SK-MEL-5 (cell line): ENCODE measurements around the gene SEMA5A. TPM values are rescaled to one million over a fixed set of nuclear protein-coding genes. Genes with fewer than 3 reads are reported as not detected.

Source experiments
- DNase-seq: peaks from one replicate; pipeline ENCODE4 v3.0.0-alpha.2; 2016; ENCODE audit warnings: low read depth, low spot score
- in situ Hi-C: cut with HindIII; loops from 2 replicates; pipeline ENCODE4 v1.10.0; 2016; ENCODE audit warnings: low sequenced_read_pairs, high pct_unique_total_duplicates, low pct_unique_long_range_greater_than_20kb
- total RNA-seq: library from RNA; depleted of rRNA; stranded (reverse); fragments of >200 nt; shearing (Covaris generic); gene quantifications from 2 replicates; pipeline ENCODE4 v1.2.3, GENCODE V29; 2014

SEMA5A gene
- total RNA-seq, 1 experiment from 2014 or later, result 38.1 TPM

- DNase-seq, result no peak
- in situ Hi-C loops, result no loop called here
Observed at GRCh38 chr5:9496801-9497200, 49.1 kb downstream of the SEMA5A start.

GRCh38 chr5:9495121-9495520 lies 50.8 kb downstream of the SEMA5A start:
- no peak for DNase-seq
- in situ Hi-C loops, result no loop called here

DNA sequence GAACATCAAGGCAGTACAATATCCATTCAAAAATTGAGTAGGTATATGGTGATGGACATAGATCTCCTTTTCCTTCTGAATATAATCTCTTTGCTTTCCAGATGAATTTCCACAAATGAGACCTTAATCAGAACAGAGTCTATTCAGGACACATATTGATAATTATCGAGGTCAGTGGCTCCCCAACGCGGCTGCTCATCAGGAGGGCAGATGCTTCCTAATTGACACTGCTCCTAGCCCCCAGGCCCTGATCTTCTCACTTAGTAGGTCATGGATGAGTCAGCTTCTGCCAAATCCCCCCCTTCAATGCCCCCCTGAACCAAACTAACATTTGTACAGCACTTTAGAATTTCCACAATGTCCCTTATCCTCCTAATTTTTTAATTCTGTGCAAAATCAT lies 51.6 kb downstream of the SEMA5A start:
- DNase-seq, result no peak
- in situ Hi-C loops, result no loop called here

DNA sequence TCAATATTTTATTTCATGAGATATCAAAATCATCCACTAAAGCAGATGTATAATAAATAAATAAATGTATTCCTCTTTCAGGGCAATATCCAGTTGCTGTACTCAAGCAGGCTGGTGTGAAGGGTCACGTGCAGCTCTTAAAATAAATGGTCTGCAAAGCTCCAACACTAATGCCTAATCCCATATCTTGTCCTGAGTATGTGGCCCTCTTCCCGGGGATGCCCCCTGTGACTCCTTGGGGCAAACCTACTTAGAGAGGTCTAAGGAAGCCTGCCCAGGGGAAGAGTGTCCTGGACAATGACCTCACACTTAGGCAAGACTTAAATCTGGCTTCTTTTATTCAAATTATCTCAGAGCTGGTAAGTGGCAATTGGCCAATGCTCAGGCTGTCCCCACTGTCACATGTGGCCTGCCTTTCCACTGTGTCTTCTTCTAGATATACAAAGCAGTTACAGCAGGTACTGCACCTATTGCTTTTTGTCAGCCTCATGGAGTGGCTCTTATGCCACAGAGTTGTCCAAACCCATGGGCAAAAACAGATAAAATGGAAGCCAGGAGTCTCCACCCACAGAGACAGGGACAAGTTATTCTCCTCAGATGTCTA lies 55.3 kb downstream of the SEMA5A start:
- DNase-seq, result no peak
- in situ Hi-C loops, result no loop called here

GRCh38 chr5:9483779-9484178 lies 62.1 kb downstream of the SEMA5A start:
- in situ Hi-C loops, result no loop called here
- no peak for DNase-seq

- in situ Hi-C loops, result no loop called here
- no peak for DNase-seq
Observed at GRCh38 chr5:9483243-9483642, 62.6 kb downstream of the SEMA5A start.

DNA sequence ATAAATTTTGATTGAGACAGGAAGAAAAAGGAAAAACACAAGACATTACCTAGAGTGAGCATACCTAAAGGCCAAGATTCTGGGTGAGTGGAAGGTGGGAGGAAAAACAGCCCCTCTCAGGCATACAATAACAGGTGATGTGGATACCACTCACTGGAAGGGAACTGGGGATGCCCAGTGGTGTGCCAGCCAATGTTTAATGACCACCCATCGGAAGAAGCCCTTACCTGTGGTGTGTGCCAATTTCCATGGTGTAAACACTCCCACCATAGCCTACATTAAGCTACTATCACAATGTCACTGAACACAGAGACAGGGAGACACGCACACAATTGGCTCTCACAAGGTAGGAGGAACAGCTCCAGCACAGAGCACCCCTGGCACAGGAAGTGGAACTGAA lies 63.5 kb downstream of the SEMA5A start:
- DNase-seq, result no peak
- in situ Hi-C loops, result no loop called here

- DNase-seq, result no peak
- in situ Hi-C loops, result no loop called here
Observed at GRCh38 chr5:9480499-9480898, 65.4 kb downstream of the SEMA5A start.

- in situ Hi-C loops, result no loop called here
- no peak for DNase-seq
Observed at GRCh38 chr5:9479990-9480389, 65.9 kb downstream of the SEMA5A start.

DNA sequence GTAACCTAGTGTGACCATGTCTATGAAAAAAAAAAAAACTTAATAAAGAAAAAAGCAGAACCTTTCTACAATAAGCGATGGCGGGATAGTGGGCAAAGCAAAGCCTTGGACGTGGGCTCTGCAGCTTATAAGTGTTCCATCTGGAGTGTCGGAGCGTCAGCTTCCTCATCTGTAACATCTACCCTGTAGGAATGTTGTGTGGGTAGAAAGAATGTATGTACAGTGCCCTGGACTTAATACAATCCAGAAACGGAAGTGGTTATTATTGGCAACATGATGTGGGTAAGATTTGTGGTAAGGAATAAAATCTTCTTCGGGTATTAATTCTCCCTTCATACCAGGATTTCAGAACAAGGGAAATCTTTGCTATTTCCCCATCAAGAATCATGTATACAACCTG lies 66.5 kb downstream of the SEMA5A start:
- no peak for DNase-seq
- in situ Hi-C loops, result no loop called here

DNA sequence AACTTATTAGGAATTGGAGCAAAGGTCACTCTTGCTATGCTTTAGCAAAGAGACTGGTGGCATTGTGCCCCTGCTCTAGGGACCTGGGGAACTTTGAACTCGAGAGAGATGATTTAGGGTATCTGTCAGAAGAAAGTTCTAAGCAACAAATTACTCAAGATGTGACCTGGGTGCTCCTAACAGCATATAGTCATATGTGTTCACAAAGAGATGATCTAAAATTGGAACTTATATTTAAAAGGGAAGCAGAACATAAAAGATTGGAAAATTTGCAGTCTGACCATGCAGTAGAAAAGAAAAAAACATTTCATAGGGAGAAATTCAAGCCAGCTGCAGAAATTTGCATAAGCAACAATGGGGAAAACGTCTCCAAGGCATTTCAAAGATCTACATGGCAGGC lies 68.3 kb downstream of the SEMA5A start:
- in situ Hi-C loops, result no loop called here
- no peak for DNase-seq

DNA sequence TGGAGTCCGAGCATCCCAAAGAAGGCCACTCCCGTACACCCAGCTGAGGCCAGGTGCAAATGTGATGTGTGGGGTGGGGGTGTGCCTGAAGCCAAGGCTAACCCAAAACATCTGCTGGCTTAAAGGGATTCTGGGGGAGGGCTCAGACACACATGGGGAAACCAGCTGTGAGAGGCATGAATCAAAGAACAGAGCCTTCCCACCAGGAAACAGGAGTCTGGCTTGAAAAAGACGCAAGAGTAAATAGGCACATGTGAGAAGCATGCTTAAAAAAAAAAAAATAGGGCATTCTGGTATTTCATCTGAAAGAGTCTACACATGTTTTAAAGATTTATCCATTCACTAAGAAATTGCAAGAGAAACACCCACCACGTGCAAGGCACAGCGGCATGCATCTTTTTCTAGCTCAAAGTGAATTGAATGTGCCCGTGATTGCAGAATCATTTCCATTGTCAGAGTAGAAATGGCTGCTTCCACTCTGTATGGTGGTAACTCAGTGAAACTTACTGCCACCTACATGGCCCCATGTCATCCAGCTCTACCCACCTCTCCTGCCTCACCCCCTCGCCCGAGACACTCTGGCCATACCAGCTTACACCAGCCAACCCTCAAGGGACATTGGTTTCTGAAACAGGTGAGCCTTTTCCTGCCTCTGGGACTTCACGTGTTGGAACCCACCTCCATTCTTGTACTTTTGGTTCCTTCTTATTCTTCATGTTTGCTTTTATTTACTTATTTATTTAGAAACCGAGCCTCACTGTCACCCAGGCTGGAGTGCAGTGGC lies 71.5 kb downstream of the SEMA5A start:
- no peak for DNase-seq
- in situ Hi-C loops, result no loop called here

- DNase-seq, result no peak
- in situ Hi-C loops, result no loop called here
Observed at GRCh38 chr5:9473624-9474023, 72.3 kb downstream of the SEMA5A start.

GRCh38 chr5:9470410-9470809 lies 75.5 kb downstream of the SEMA5A start:
- DNase-seq, result no peak
- in situ Hi-C loops, result no loop called here

GRCh38 chr5:9468060-9468388 lies 77.9 kb downstream of the SEMA5A start:
- in situ Hi-C loops, result no loop called here
- DNase-seq, result peak; percentile 82

DNA sequence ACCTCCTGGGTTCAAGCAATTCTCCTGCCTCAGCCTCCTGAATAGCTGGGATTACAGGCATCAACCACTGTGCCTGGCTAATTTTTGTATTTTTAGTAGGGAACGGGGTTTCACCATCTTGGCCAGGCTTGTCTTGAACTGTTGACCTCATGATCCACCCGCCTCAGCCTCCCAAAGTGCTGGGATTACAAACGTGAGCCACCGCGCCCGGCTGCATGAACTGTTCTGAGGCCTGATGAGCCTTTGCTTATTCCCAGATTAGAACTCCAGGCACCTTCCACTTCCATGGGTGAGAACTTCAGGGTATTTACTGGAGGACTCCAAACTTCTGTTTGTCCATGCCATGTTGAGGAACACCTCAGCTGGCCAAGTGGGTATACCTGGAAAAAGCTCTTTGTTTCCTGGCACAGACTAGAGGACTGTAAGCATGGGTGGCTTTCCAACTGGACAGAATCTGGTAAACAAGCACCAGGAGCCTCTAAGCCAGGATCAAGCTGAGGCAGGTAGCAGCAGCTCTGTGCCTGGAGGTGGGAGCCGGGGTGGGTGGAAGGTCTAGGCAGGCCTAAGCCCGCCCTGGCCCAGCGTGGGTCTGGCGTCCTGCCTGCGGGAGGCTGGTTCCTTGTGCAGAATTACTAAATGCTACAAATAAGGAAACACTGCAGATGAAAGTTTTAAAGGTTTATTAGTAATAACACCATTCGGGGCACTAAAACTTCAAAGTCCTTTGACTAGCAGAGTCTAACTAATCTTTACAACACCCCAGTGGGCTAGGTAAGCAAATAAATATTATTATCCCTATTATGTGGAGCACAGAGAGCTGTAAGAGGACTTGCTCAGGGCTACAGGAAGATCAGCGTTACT lies 78.4 kb downstream of the SEMA5A start:
- in situ Hi-C loops, result no loop called here
- DNase-seq, result no peak

DNA sequence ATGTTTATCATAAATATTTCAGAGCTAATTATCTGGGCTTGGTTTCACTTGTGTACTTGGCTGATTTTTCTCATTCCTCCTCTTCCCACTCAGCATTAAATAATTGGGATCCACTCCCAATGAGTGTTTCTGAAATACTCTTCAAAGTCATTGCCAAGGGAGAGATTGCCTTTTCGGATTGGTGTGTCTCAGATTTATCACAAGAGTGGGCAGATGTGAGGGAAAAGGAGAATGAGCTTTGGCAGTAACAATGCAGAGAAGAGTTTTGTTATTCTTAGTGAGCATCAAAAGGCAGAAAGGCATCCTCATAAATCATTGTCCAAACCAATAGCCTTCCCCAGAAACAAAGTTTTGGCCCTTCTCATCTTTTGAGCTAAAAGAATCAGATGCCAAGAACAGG lies 79.2 kb downstream of the SEMA5A start:
- in situ Hi-C loops, result no loop called here
- DNase-seq, result no peak

GRCh38 chr5:9464478-9464877 lies 81.4 kb downstream of the SEMA5A start:
- DNase-seq, result no peak
- in situ Hi-C loops, result no loop called here

DNA sequence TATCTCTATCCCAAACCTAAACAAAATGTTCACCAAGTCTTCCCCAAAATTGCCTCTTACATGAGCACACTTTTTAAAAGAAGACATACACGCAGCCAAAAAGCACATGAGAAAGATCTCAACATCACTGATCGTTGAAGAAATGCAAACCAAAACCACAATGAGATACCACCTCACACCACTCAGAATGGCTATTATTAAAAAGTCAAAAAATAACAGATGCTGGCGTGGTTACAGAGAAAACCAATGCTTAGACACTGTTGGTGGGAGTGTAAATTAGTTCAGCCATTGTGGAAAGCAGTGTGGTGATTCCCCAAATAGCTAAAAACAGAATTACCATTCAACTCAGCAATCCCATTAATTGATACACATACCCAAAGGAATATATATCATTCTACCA lies 83.8 kb downstream of the SEMA5A start:
- DNase-seq, result no peak
- in situ Hi-C loops, result no loop called here
